ENCODE results near the gene KDM4C. TPM values are rescaled to one million over a fixed set of nuclear protein-coding genes. Genes with fewer than 3 reads are reported as not detected.
A peak's percentile ranks its signal among the peaks of the same experiment; 100 is the strongest.

KDM4C gene
- polyA plus RNA-seq, 4 donors, result 12.6 to 27.3 (median 18.9) TPM

GRCh38 chr9:7186175-7186574 lies 428.4 kb downstream of the KDM4C start:
- H3K9me3 ChIP-seq (ENCODE audit: control insufficient read depth in 2 of 2, insufficient read depth in 1 of 2, low read depth in 1 of 2, low read length in 1 of 2), result peaks cover 0 to 28% of the 10 kb centered on the region in 2 donors
- no peak overlapping the region for H3K27ac ChIP-seq (ENCODE audit: low read depth in 1 of 3, low read length in 2 of 3)
- no peaks in the 10 kb centered on the region for H3K4me1 ChIP-seq (ENCODE audit: control insufficient read depth in 3 of 3, insufficient read depth in 2 of 3, low read depth in 1 of 3, low read length in 2 of 3)
- DNase-seq (peak in 1 of 2 donors; percentile 49), FAIRE-seq (no peak)
- H3K27me3 ChIP-seq (ENCODE audit: control insufficient read depth in 3 of 3, insufficient read depth in 3 of 3, low read length in 3 of 3), result no peaks in the 10 kb centered on the region
- no peak overlapping the region for H3K4me3 ChIP-seq (ENCODE audit: low read depth in 1 of 3, low read length in 3 of 3)
- WGBS, 3 donors, result 27 to 41% (median 33%) methylated on average over 1 of the region's 1 CpG
- peaks cover 0 to 6% (median 0%) of the 10 kb centered on the region in 3 donors for H3K36me3 ChIP-seq (ENCODE audit: control insufficient read depth in 3 of 3, insufficient read depth in 2 of 3, low read depth in 1 of 3, low read length in 3 of 3)

GRCh38 chr9:7192266-7192665 lies 434.5 kb downstream of the KDM4C start:
- Histone ChIP-seq H3K27me3 (ENCODE audit: control insufficient read depth in 3 of 3, insufficient read depth in 3 of 3, low read length in 3 of 3) (no peaks in the 10 kb centered on the region), H3K27ac (ENCODE audit: low read depth in 1 of 3, low read length in 2 of 3) (no peak overlapping the region), H3K36me3 (ENCODE audit: control insufficient read depth in 3 of 3, insufficient read depth in 2 of 3, low read depth in 1 of 3, low read length in 3 of 3) (no peaks in the 10 kb centered on the region), H3K4me1 (ENCODE audit: control insufficient read depth in 3 of 3, insufficient read depth in 2 of 3, low read depth in 1 of 3, low read length in 2 of 3) (no peaks in the 10 kb centered on the region), H3K4me3 (ENCODE audit: low read depth in 1 of 3, low read length in 3 of 3) (no peak overlapping the region), H3K9me3 (ENCODE audit: control insufficient read depth in 2 of 2, insufficient read depth in 1 of 2, low read depth in 1 of 2, low read length in 1 of 2) (peaks cover 0 to 21% of the 10 kb centered on the region in 2 donors)
- FAIRE-seq (no peak), DNase-seq (no peak)
- 79 to 83% (median 82%) methylated on average over 4 of the region's 4 CpGs for WGBS, 3 donors

GRCh38 chr9:7195526-7195925 lies 437.8 kb downstream of the KDM4C start:
- Histone ChIP-seq H3K4me3 (ENCODE audit: low read depth in 1 of 3, low read length in 3 of 3) (no peak overlapping the region), H3K9me3 (ENCODE audit: control insufficient read depth in 2 of 2, insufficient read depth in 1 of 2, low read depth in 1 of 2, low read length in 1 of 2) (peaks cover 0 to 2% of the 10 kb centered on the region in 2 donors), H3K27ac (ENCODE audit: low read depth in 1 of 3, low read length in 2 of 3) (no peak overlapping the region), H3K27me3 (ENCODE audit: control insufficient read depth in 3 of 3, insufficient read depth in 3 of 3, low read length in 3 of 3) (no peaks in the 10 kb centered on the region), H3K4me1 (ENCODE audit: control insufficient read depth in 3 of 3, insufficient read depth in 2 of 3, low read depth in 1 of 3, low read length in 2 of 3) (no peaks in the 10 kb centered on the region), H3K36me3 (ENCODE audit: control insufficient read depth in 3 of 3, insufficient read depth in 2 of 3, low read depth in 1 of 3, low read length in 3 of 3) (no peaks in the 10 kb centered on the region)
- WGBS, 3 donors, result 65 to 88% (median 83%) methylated on average over 2 of the region's 2 CpGs
- FAIRE-seq (no peak), DNase-seq (no peak)

GRCh38 chr9:7196467-7196866 lies 438.7 kb downstream of the KDM4C start:
- 74 to 94% (median 92%) methylated on average over 2 of the region's 2 CpGs for WGBS, 3 donors
- Histone ChIP-seq H3K4me1 (ENCODE audit: control insufficient read depth in 3 of 3, insufficient read depth in 2 of 3, low read depth in 1 of 3, low read length in 2 of 3) (no peaks in the 10 kb centered on the region), H3K4me3 (ENCODE audit: low read depth in 1 of 3, low read length in 3 of 3) (no peak overlapping the region), H3K9me3 (ENCODE audit: control insufficient read depth in 2 of 2, insufficient read depth in 1 of 2, low read depth in 1 of 2, low read length in 1 of 2) (no peaks in the 10 kb centered on the region), H3K27me3 (ENCODE audit: control insufficient read depth in 3 of 3, insufficient read depth in 3 of 3, low read length in 3 of 3) (no peaks in the 10 kb centered on the region), H3K27ac (ENCODE audit: low read depth in 1 of 3, low read length in 2 of 3) (no peak overlapping the region), H3K36me3 (ENCODE audit: control insufficient read depth in 3 of 3, insufficient read depth in 2 of 3, low read depth in 1 of 3, low read length in 3 of 3) (no peaks in the 10 kb centered on the region)
- FAIRE-seq, result no peak
- no peak for DNase-seq

GRCh38 chr9:7201196-7201595 lies 443.4 kb downstream of the KDM4C start:
- FAIRE-seq (no peak), DNase-seq (no peak)
- Histone ChIP-seq H3K9me3 (ENCODE audit: control insufficient read depth in 2 of 2, insufficient read depth in 1 of 2, low read depth in 1 of 2, low read length in 1 of 2) (no peaks in the 10 kb centered on the region), H3K36me3 (ENCODE audit: control insufficient read depth in 3 of 3, insufficient read depth in 2 of 3, low read depth in 1 of 3, low read length in 3 of 3) (no peaks in the 10 kb centered on the region), H3K4me1 (ENCODE audit: control insufficient read depth in 3 of 3, insufficient read depth in 2 of 3, low read depth in 1 of 3, low read length in 2 of 3) (no peaks in the 10 kb centered on the region), H3K4me3 (ENCODE audit: low read depth in 1 of 3, low read length in 3 of 3) (no peak overlapping the region), H3K27me3 (ENCODE audit: control insufficient read depth in 3 of 3, insufficient read depth in 3 of 3, low read length in 3 of 3) (no peaks in the 10 kb centered on the region), H3K27ac (ENCODE audit: low read depth in 1 of 3, low read length in 2 of 3) (no peak overlapping the region)
- 91 to 96% (median 93%) methylated on average over 5 of the region's 5 CpGs for WGBS, 3 donors

GRCh38 chr9:7205806-7206205 lies 448.0 kb downstream of the KDM4C start:
- Histone ChIP-seq H3K27me3 (ENCODE audit: control insufficient read depth in 3 of 3, insufficient read depth in 3 of 3, low read length in 3 of 3) (no peaks in the 10 kb centered on the region), H3K4me3 (ENCODE audit: low read depth in 1 of 3, low read length in 3 of 3) (no peak overlapping the region), H3K4me1 (ENCODE audit: control insufficient read depth in 3 of 3, insufficient read depth in 2 of 3, low read depth in 1 of 3, low read length in 2 of 3) (no peaks in the 10 kb centered on the region), H3K36me3 (ENCODE audit: control insufficient read depth in 3 of 3, insufficient read depth in 2 of 3, low read depth in 1 of 3, low read length in 3 of 3) (no peaks in the 10 kb centered on the region), H3K9me3 (ENCODE audit: control insufficient read depth in 2 of 2, insufficient read depth in 1 of 2, low read depth in 1 of 2, low read length in 1 of 2) (no peaks in the 10 kb centered on the region), H3K27ac (ENCODE audit: low read depth in 1 of 3, low read length in 2 of 3) (no peak overlapping the region)
- FAIRE-seq, result no peak
- DNase-seq, result no peak
- WGBS, 3 donors, result 68 to 84% (median 79%) methylated on average over 4 of the region's 4 CpGs

- FAIRE-seq, result no peak
Measured at GRCh38 chr9:7206221-7206758, 448.5 kb downstream of the KDM4C start.

GRCh38 chr9:7209016-7209715 lies 451.4 kb downstream of the KDM4C start:
- 70 to 91% (median 88%) methylated on average over 15 of the region's 15 CpGs for WGBS, 3 donors

More at GRCh38 chr9:7206221-7206758, 448.5 kb downstream of the KDM4C start:
- H3K4me1 ChIP-seq (ENCODE audit: control insufficient read depth in 3 of 3, insufficient read depth in 2 of 3, low read depth in 1 of 3, low read length in 2 of 3), result no peaks in the 10 kb centered on the region
- H3K27me3 ChIP-seq (ENCODE audit: control insufficient read depth in 3 of 3, insufficient read depth in 3 of 3, low read length in 3 of 3), result no peaks in the 10 kb centered on the region
- no peak overlapping the region for H3K27ac ChIP-seq (ENCODE audit: low read depth in 1 of 3, low read length in 2 of 3)
- no peaks in the 10 kb centered on the region for H3K9me3 ChIP-seq (ENCODE audit: control insufficient read depth in 2 of 2, insufficient read depth in 1 of 2, low read depth in 1 of 2, low read length in 1 of 2)
- no peaks in the 10 kb centered on the region for H3K36me3 ChIP-seq (ENCODE audit: control insufficient read depth in 3 of 3, insufficient read depth in 2 of 3, low read depth in 1 of 3, low read length in 3 of 3)
- no peak for DNase-seq
- 87 to 96% (median 90%) methylated on average over 6 of the region's 6 CpGs for WGBS, 3 donors
- H3K4me3 ChIP-seq (ENCODE audit: low read depth in 1 of 3, low read length in 3 of 3), result no peak overlapping the region

More at GRCh38 chr9:7209016-7209715, 451.4 kb downstream of the KDM4C start:
- Histone ChIP-seq H3K4me1 (ENCODE audit: control insufficient read depth in 3 of 3, insufficient read depth in 2 of 3, low read depth in 1 of 3, low read length in 2 of 3) (no peaks in the 10 kb centered on the region), H3K27me3 (ENCODE audit: control insufficient read depth in 3 of 3, insufficient read depth in 3 of 3, low read length in 3 of 3) (no peaks in the 10 kb centered on the region), H3K4me3 (ENCODE audit: low read depth in 1 of 3, low read length in 3 of 3) (no peak overlapping the region), H3K36me3 (ENCODE audit: control insufficient read depth in 3 of 3, insufficient read depth in 2 of 3, low read depth in 1 of 3, low read length in 3 of 3) (no peaks in the 10 kb centered on the region), H3K27ac (ENCODE audit: low read depth in 1 of 3, low read length in 2 of 3) (no peak overlapping the region), H3K9me3 (ENCODE audit: control insufficient read depth in 2 of 2, insufficient read depth in 1 of 2, low read depth in 1 of 2, low read length in 1 of 2) (no peaks in the 10 kb centered on the region)
- FAIRE-seq, result no peak
- no peak for DNase-seq
